Stimulated activated naive CD8-positive, alpha-beta T cell treated with anti-CD3 and anti-CD28 coated beads, Interleukin-15, Interleukin-2, amounts not matched to agents 100 U/mL and 50 U/mL, for 24 hours (primary cell): ENCODE data around the gene ADRA2C.

ENCODE experiments used
- ATAC-seq: fragments of 150-1000 bp; cut with Tn5 transposase; one replicate; pipeline ENCODE4 v1.10.0; 2021
- DNase-seq: peaks from one replicate; pipeline ENCODE4 v3.0.0; 2021

The ADRA2C gene

DNA sequence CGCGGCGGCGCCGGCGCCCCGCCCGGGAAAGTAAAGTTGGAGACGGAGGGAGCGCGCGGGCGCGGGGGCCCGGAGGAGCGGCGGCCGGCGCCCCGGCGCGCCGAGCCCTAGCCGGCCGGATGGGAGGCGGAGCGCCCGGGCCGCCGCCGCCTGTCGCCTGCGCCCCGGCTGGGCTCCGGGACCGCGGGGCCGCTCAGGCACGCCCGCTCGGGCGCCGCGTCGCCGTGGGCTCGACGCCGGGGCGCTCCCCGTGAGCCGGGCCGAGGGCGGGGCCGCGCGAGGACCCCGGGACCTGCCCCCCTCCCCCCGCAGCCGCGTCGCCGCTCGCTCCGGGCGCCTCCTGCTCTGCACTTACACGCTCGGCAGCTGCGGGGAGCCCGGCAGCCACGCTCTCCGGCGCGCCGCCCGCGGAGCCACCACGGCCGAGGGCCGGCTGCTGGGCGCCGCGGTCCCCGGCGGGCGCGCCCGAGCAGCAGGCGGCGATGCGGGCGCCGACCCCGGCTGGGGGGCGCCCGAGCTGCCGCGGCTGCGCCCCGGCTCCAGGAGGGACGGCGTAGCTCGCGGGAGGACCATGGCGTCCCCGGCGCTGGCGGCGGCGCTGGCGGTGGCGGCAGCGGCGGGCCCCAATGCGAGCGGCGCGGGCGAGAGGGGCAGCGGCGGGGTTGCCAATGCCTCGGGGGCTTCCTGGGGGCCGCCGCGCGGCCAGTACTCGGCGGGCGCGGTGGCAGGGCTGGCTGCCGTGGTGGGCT lies at the start of gene ADRA2C:
TSS of gene ADRA2C (plus strand) at position 350 of the 749 bp plus-strand sequence. CDS start at position 572, 222 bp downstream.
- DNase-seq = peak; percentile 4
- no peak for ATAC-seq

DNA sequence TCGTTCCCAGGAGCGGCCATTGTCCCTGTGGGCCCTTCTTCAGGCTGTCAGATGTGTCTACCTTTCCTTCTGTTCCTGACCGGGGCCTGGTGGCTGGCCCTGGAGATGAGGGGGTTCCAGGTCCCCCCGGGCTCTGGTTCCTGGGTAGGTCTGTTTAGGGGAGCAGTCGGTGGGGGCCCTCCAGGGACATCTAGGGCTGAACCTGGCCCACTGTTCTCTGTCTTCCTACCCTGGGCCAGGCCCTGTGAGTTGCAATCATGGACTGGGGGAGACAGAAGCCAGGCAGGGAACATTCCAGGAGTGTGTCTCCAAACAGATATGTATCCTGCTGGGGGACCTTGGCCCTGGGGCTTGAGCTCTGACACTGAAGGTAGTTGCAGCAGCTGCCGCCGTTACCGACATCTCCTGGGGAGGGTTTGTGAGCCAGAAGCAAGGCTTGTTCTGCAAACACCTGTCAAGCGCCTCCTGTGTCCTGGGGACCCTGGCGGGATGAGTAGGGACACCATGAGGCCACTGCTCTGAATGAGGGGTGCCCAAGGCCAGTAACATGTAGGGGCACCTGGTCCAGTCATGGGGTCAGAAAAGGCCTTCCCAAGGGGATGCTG lies 49.5 kb upstream of the ADRA2C start:
- no peak for ATAC-seq
- DNase-seq = no peak

DNA sequence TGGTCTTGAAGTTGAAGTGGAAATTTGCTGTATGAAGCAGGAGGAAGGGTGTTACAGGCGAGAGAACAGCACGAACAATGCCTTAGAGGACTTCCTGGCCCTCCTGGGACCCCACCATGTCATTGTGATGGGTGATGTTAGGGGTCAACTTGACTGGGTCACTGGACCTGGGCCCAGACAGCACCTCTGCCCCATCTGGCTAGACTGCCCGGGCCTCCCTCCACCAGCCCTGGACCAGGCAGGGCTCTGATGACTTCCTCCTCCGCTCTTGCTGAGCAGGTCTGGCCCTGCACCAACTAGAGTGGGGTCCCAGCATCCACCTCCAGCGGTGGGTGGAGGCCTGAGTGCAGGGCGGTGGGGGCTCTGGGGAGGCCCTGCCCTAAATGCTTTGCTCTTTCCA lies 48.9 kb upstream of the ADRA2C start:
- DNase-seq = no peak
- no peak for ATAC-seq

DNA sequence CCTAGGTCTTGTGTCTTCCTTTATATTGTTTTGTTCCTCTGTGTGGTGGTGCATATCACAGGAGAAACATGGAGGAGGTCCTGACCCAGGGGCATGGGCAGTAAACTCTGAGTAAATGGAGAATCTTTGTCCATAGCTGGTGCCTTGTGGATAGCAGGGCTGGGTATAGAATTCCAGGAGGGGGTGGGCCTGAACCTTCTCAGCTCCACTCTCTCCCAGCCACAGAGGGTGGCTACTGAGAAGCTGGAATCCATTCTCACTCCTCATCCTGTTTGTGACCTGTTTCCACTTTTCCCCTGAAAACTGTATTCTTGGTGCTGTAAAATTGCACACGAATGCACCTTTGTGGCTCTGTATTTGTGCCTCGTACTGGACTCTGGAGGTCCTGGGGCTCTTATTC lies 47.7 kb upstream of the ADRA2C start:
- ATAC-seq = no peak
- no peak for DNase-seq

DNA sequence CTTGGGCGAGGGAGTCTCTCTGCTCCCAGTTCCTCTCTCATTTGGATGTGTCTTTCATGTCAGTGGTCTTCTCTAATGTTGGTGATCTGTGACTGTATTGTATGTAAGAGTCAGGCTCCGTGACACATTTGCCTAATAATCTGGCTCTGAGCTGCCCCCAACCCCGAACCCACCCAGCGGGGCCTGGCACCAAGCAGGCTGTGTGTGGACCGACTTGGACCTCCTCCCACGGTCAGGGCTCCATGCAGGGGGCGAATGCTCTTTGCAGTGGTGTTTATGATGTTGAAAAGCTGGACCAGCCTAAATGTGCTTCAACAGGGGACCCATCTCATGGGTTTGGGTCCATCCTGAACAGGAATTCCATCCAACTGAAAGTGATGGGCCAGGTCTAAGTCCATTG lies 47.0 kb upstream of the ADRA2C start:
- no peak for DNase-seq
- ATAC-seq = no peak

DNA sequence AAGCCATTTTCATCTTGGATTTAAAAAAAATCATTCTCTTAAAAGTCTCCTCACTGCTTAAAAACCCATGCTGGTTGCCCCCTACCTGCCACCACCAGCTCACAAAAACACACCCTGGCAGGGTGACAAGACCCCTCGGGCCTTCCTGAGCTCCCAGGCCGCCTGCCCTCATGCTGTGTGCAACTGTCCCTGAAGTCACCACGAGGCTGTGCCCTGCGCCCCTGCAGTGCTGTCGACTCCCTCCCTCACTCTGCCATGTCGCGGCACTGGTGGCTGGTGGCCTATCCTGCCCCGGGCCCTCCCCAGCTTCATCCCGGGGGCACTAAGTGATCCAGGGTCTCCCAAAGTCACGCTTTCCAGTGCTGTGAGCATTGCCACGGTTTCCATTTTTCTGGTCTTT lies 46.3 kb upstream of the ADRA2C start:
- no peak for DNase-seq

DNA sequence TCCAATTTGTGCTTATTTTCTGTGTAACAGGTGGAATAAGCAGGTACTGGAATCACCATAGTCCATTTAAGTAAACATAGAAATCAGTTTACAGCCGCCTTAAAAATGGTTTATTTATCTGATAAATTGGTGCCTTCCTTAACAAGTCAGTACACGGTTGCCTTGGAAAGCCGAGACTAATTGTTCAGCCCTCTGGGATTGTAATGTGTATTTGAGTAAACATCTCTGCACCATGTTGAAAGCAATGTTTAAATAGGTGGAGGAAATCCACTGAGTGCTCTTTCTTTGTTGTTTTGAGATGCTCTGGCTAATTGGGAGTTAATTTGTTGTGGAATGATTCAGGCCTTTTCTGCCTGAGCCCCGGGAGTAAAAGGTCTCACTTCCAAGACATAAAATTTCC lies 45.7 kb upstream of the ADRA2C start:
- no peak for ATAC-seq
- no peak for DNase-seq

More for the DNA sequence above, 46.3 kb upstream of the ADRA2C start:
- ATAC-seq = no peak

DNA sequence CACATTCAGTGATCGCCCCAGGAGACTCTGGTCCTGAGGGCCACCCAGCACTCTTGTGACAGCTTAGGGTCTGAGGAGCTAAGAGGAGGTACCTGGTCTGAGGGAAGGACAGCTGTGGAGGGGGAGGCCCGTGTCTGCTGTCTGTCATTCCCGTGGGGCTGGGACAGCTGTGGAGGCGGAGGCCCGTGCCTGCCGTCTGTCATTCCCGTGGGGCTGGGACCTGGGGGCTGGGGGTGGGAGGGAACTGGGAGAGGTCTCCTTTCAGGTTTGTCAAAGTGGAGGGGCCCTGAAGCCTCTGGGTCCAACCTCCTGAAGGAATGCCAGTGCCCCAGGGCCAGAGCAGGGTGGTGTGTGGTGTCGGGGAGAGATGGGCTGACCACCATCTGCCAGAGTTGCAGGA lies 45.0 kb upstream of the ADRA2C start:
- ATAC-seq (no peak), DNase-seq (no peak)

DNA sequence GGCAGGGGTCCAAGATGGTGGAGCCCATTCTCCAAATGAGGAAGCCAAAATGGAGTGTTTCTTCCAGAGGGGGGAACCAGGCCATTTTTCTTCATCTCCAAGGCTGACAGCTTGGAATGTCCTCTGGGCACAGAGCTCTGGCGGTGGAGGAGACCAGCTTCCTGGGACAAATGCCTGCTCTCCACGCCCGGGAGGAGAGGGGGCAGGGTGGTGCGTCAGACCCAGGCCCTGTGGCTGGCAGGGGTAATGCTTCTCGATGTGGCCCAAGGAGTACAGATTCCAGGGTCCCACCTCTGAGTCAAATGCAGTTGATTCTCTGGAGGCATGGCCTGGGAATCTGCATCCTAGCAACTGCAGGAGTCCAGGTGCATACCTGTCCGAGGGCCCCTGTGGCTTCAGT lies 44.6 kb upstream of the ADRA2C start:
- no peak for DNase-seq
- ATAC-seq = no peak

DNA sequence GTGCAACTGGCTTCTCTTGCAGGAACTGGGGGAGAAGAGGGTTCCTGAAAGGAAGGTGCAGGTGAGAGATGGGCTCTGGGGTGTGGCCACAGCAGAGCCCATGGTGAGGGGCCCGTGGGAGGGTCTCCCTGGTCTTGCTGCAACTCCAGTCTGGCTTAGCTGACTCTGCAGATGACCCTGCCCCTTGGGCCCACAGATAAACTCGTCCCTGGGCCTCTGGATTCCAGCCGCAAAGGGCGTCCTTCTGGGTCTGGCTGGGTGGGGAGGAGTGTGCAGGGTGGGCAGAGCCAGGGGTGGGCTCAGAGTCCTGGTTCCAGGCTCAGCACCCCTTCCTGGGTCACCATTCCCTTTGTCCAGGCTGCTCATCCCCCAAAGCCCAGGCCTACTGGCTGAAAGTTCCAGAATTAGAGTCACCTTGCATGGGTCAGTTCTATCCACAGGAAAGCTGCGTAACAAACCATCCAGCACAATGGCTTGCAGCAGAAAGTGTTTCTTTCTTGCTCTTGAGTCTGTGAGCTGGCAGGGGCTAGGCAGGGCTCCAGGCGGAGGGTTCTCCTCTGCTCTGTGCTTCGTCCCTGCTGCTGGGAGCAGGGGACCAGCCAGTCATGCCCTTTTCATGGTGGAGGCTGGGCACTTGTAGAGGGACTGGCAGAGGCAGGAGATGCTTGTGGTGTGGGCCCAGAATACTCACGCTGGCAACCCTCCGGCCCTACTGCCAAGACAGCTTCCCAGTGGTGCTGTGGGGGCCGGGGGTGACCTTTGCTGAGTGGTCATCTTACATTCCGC lies 43.5 kb upstream of the ADRA2C start:
- no peak for DNase-seq
- no peak for ATAC-seq

DNA sequence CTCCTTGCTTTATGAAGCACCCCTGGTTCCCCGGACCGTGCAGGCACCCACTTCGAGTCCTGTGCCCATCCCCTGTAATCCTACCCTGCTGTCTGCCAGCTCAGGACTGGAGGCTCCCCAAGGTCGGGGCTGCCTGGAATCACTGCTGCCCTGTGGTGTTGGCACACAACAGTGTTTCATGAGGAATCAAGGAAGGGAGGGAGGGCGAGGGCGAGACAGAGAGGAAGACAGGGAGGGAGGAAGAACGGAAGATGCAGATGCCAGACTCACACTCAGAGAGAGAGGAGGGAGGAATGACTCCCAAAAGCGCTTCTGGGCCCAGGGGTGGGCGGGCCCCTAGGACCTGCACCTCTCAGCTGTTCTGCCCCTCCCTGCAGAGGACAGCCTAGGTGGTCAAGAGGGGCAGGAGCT lies 42.9 kb upstream of the ADRA2C start:
- no peak for DNase-seq
- ATAC-seq = no peak

DNA sequence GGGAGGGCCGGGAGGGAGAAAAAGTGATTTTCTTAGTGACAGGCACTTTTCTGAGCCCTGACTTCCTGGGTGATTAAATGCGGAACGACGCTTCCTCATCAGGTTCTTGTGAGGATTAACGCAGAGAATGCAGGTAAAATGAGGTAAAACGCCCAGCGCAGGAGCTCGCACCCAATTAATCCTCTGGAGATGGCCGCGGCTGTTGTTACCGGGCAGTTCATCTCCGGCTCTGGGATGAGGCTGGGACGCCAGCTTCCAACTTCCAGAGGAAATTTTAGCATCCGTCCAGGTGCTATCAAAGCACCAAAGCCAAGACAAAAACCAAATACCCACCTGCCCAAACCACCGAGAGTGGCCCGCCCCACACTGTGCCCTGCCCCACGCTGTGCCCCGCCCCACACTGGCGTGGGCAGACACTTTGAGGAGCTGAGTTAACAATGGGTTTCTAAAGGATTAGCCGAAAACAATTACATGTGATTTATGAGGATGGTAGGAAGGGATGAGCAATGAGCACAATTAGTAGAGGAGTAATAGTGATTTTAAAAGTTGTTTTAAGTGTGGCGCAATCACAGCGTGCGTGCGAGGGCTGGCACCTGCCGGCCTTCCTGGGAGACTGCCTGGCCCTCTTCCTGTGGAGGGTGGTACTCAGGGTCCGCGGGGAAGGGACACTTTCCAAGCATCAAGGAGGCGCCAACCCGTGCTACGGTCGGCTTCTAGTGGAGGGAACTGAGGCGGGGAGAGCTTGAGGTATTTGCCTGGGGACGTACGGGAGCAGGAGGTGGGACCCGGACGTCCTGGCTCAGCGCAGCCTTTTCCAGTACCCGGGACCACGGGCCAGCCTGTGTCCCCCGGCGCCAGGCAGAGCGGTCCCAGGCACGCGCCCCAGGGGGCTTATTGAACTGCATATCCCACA lies 41.6 kb upstream of the ADRA2C start:
- ATAC-seq (no peak), DNase-seq (no peak)

DNA sequence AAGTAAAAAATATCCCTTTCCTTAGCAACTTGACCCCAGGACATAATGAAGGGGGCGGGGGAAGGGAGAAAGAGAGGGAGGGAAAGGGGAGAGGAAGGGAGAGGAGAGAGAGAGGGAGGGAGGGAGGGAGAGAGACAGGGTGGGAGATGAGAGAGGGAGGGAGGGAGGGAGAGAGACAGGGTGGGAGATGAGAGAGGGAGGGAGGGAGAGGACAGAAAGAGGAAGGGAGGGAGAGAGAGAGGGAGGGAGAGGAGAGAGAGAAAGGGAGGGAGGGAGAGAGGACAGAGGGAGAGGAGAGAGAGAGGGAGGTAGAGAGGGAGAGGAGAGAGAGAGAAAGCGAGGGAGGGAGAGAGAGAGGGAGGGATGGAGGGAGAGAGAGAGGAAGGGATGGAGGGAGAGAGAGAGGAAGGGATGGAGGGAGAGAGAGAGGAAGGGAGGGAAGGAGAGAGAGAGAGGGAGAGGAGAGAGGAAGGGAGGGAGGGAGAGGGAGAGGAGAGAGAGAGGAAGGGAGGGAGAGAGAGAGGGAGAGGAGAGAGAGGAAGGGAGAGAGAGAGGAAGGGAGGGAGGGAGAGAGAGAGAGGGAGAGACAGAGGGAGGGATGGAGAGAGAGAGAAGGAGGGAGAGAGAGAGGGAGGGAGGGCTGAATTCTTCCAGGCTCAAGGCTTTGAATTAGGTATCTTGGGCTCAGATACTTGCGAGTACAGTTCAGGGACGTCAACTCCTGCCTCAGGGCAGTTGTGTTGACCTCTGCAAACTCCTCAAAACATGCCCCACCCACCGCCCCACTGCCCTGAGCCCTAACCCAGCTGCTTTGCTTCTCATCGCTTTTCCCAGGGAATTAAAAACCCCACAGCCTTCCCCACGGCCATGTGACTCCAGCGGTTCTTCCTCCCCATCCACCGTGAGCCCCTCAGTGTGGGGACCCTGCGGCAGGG lies 40.0 kb upstream of the ADRA2C start:
- ATAC-seq (no peak), DNase-seq (no peak)

DNA sequence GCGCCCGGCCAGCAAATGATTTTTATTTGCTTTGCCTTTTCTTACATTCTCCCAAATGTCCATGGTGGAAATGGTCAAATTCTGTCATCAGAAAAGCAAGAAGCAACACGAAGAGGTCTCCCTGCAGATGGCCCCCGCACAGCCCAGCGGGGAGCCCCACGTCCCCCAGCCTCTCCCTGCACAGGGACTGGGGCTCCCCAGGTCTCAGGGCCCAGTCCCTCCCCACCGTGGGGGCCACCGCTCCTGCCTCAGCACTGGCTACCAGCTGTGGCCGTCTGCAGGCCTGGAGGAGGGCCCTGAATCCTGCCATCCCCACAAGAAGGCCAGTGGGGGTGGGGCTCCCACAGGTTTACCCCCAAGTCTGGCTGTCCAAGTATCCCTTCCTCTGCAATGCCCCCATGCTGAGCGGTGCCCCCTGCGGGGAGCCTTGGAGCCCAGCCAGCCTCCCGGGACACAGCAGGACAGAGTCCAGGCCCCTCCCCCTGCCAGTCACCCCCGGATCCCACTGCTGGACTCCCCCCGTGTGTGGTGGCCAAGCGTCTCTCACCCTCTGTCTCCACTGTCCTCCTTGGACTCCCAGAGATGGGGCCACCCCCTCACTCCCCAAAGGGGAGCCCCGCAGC lies 38.2 kb upstream of the ADRA2C start:
- ATAC-seq (no peak), DNase-seq (no peak)

DNA sequence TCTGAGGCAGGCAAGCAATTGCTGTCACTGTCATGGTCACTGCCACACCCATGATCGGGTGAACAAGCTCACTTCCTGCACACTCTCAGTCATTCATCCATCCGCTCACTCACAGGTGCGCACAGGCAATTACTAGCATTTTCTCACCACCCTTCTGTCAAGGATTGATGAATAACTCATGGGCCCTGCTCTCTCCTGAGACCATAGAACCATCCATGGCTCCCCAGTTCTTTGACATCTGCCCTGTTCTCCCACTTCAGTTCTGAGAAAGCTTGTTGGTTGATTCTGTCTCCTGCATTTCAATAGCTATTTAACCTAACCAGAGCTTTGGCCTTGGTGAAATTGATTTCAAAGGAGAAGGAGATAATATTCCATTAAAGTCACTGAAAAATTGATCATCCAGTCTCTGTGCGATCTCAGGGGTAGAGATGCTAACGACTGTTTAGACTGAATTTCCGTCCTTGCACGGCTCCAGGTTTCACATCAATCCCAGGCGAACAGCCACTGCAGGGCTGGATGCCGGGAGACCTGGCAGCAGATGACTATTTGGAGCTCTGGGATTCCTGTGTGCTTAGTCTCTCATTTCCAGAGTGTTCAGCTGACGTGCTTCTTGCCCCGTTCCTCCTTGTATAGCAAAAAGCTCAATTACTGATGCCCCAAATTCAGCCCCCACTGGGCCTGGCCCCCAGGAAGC lies 36.9 kb upstream of the ADRA2C start:
- no peak for DNase-seq

DNA sequence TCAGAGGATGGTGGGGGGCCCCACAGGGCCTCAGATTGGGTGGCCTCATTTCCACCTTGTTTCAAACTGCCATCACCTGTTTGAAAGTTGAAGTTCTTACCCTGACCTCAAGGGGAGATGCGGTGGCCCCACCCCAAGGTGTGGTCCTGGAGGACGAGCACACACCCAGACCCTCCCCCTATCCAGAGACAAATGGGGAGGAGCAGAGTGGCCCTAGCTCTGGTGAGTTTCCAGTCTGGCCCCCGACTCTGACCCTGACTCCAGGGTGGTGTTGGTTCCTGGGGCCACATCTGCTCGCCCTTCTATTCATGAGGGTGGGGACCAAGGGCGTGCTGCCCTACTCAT lies 36.3 kb upstream of the ADRA2C start:
- ATAC-seq = no peak

More for the DNA sequence above, 36.9 kb upstream of the ADRA2C start:
- no peak for ATAC-seq

DNA sequence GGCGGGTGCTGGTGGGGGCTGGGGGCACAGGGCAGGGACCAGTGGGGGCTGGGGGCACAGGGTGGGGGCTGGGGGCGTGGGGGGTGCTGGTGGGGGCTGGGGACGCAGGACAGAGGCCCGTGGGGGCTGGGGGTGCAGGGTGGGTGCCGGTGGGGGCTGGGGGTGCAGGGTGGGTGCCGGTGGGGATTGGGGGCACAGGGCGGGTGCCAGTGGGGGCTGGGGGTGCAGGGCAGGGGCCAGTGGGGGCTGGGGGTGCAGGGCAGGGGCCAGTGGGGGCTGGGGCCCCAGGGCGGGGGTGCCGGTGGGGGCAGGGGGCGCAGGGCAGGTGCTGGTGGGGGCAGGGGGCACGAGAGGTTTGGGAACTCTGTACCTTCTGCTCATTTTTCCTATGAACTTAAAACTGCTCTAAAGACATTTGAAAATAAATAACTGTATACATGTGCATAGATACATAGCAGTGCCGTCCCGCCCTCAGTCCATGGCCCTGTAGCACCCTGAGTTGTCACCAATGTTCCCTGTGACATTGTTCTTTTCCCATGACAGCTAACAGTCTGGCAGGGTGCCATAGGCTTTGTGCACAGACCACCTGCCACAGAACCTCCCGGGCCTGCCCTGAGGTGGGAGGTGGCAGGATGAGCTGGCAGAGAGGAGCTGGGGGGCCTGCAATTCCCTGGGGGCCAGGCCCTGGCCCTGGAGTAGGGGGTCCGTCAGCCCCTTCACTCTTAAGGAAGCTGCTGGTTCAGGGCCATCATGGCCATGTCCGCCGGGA lies 35.6 kb upstream of the ADRA2C start:
- ATAC-seq = no peak

More for the DNA sequence above, 36.3 kb upstream of the ADRA2C start:
- no peak for DNase-seq

DNA sequence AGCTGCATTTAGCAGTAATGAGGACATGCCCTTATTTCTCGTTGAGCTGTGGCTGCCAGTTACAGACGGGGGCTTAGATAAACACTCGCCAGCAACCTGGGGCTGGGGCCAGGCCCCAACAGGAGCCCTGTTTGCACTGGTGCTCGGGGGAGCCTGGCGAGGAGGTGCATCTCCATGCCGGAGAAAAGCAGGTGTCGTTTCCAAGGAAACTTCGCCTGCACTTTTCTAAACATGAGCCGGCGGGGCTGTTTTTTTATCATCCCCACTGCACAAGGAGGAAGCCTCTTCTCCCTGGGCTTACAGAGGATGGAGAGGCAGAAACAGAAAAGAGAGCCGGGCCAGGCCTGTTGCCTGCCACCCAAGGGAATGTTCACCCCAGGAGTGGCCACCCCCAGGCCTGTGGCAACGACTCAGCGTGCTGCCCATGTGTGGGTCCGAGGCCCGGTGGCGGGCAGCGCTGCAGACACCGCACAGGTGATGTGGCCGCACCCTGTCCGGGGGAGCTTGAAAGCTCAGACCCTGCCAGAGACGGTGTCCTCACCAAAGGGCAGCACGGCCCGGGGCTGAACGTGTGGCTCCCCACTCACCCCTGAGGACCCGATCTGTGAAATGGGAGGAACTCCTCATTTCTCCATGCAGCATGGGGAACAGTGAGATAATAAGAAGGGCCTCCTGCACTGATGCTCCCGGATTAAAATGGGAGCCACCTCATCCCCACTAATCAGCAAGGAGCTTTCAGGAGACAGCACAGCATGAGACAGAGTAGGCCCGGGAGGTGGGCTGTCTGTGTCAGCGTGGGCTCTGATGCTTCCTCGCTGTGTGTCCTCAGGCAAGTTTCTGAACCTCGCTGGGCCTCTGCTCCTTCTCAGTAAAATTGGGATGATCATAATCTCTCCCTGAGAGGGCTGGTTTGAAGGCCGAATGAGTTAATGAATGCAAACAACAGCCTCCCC lies 33.8 kb upstream of the ADRA2C start:
- DNase-seq (no peak), ATAC-seq (no peak)

More for the DNA sequence above, 35.6 kb upstream of the ADRA2C start:
- no peak for DNase-seq
